ENCODE measurements around the gene INHBB.

GRCh38 chr2:120300385-120300784 is 45.6 kb upstream of the INHBB start:
- TF ChIP-seq, protein P1, sequence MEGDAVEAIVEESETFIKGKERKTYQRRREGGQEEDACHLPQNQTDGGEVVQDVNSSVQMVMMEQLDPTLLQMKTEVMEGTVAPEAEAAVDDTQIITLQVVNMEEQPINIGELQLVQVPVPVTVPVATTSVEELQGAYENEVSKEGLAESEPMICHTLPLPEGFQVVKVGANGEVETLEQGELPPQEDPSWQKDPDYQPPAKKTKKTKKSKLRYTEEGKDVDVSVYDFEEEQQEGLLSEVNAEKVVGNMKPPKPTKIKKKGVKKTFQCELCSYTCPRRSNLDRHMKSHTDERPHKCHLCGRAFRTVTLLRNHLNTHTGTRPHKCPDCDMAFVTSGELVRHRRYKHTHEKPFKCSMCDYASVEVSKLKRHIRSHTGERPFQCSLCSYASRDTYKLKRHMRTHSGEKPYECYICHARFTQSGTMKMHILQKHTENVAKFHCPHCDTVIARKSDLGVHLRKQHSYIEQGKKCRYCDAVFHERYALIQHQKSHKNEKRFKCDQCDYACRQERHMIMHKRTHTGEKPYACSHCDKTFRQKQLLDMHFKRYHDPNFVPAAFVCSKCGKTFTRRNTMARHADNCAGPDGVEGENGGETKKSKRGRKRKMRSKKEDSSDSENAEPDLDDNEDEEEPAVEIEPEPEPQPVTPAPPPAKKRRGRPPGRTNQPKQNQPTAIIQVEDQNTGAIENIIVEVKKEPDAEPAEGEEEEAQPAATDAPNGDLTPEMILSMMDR (IDR thresholded peaks at IDR 0.05): no peak
- TF ChIP-seq POLR2A (IDR thresholded peaks at IDR 0.05): no peak

Measured in heart left ventricle (tissue), 13 donors.